ENCODE measurements around the gene SCLT1. TPM values are rescaled to one million over a fixed set of nuclear protein-coding genes. Genes with fewer than 3 reads are reported as not detected.
"Not testable (repeated sequence)": the region's sequence is repeated elsewhere in the genome, so short reads cannot be mapped to it uniquely, and the experiment has no call there.

The SCLT1 gene
- total RNA-seq (2014; rRNA removed; shearing (Covaris generic)) = 13.3 and 15.2 TPM in 2 replicates
- 17.3 and 22.0 TPM in 2 replicates for polyA plus RNA-seq (2015; cell fraction: cytosol; rRNA removed)
- 18.1 and 19.4 TPM in 2 replicates for polyA plus RNA-seq (2015; cell fraction: nucleus; rRNA removed)

DNA sequence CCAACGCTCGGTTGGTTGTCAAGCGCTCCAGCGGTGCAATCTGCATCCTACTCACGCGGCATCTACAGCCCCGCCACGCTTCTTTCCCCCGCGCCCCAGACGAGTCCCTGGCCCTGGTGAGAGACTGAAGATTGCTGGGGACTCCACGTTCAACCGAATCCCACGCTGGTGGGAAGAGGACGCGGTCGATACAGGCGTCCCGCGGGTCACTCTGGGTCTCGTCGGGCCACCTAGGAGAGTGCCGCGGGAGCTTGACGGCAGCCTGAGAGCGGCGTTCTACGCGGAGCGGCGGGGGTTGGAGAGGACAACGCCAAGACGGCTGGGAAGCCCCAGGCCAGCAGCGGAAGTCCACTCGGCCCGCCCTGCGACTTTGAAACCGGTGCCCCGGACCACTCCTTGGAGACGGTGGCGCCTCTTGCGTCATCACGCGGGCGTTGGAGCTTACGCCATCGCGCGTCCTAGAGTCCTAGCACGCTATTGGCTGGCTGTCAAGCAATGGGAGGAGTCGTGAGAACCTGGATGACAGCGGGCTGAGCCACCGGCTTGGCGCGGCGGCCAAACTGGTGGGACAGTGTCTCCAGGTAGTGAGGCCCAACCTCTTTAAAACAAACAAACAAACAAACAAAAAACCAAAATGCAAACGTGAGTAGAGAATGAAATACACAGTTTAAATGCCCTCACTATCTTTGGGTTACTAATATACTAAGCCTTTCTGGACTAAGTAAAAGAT lies at the start of gene SCLT1:
TSS of gene SCLT1 (minus strand) at position 349 of the 730 bp plus-strand sequence. CDS start 436 bp downstream, outside the sequence.
- DNase-seq (ENCODE audit: low read depth) = peak; percentile 97

DNA sequence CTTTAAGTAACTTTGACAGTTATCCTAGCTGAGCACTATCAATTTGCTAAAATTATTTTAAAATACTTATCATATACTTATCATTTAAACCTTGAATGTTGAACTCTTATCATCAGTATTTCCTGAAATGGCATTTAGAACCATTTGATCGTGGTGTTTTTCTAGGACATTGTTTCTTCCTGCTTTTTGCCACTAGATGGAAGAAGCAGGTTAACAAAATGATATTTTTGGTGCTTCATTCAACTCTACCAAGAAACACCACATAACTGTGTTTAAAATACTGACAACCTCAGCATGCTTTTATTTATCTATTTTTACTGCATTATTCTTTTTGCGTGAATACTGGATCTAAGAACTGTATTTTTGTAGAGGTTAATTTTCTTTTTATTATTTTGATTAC lies 47.2 kb upstream of the SCLT1 start:
- no peak for DNase-seq (ENCODE audit: low read depth)

DNA sequence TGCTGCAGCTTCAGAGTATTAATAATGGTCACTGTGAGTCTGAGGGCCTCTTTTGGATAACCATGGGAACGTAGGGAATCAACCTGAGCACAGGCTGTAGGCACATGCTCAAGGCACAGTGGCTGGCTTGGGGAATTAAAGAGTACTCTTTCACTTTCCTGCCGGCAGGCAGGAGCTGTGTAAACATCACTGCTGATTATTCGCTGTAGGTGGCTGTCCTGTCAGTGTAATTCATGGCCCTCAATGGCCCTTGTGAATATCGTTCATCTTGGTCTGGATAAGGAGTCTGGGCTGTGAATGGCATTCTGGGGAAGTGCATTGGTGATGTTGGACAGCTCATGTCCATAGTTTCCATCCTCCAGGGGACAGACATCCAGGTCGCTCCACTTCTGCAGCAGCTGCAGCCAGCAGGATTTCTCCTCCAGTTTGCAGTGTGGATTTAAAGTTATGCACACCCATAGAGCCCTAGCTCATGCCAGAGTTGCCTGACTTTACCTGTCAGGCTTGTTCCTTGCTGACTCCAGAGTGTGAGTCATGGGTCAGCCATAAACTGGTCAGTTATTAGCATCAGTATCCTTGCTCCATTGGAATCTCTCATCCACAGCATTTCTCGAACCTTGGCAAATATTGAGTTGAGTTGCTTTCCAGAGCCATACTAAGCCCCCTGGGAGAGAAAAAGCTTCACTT lies 45.6 kb upstream of the SCLT1 start:
- DNase-seq (ENCODE audit: low read depth) = no peak

DNA sequence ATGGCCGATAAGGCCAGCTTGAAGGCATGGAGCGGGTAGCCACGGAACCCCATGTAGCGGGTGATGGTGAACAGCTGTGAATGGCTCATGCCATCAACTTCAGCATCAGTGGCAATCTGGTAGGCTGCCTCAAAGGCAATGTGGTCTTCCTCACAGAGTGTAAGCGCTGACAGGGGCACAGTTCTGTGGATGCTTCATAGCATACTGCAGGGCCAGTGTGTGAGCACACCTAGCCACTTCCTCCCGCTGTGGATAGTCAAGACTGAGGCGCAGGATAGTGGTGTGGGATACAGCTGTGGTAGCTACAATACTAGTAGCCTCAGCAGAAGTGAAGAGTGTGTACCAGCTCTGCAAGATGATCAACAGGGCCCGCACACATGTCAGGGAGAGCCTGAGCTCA lies 43.1 kb upstream of the SCLT1 start:
- DNase-seq (ENCODE audit: low read depth) = no peak

DNA sequence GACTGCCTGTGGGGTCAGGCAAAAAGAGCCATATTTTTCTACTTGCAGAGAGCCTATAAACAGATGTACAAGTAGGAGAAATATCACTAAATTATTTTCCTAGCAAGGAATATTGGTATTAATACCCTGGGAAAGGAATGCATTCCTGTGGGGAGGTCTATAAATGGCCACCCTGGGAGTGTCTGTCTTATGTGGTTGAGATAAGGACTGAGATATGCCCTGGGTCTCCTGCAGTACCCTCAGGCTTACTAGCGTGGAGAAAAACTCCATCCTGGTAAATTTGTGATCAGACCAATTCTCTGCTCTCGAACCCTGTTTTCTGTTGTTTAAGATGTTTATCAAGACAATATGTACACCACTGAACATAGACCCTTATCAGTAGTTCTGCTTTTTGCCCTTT lies 38.0 kb upstream of the SCLT1 start:
- no peak for DNase-seq (ENCODE audit: low read depth)

DNA sequence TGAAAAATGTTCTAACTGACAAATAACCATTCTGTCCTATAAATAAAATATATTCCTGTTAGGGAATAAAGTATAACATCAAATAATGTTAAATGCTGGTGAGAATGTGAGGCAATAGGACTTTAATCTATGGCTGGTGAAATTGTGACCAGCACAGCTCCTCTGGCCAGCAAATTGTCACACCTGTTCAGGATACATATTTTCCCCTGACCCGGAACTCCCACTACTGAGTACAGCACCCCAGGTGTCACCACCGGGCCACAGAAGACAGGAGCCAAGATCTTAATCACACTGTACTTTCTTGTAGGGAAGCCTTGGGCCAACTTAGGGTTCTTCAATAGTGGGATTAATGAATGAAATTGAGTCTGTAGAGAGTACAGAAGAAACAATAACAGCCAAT lies 35.8 kb upstream of the SCLT1 start:
- no peak for DNase-seq (ENCODE audit: low read depth)

DNA sequence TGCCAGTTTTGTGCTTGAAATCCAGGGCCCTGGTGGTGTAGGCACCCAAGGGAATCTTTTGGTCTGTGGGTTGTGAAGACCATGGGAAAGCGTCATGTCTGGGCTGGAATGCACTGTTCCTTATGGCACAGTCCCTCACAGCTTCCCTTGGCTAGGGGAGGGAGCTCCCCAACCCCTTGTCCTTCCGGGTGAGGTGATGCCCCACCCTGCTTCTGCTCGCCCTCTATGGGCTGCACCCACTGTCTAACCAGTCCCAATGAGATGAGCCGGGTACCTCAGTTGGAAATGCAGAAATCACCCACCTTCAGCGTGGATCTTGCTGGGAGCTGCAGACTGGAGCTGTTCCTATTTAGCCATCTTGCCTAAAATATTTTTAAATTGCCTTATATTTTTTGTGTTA lies 33.3 kb upstream of the SCLT1 start:
- not testable (repeated sequence) for DNase-seq (ENCODE audit: low read depth)

DNA sequence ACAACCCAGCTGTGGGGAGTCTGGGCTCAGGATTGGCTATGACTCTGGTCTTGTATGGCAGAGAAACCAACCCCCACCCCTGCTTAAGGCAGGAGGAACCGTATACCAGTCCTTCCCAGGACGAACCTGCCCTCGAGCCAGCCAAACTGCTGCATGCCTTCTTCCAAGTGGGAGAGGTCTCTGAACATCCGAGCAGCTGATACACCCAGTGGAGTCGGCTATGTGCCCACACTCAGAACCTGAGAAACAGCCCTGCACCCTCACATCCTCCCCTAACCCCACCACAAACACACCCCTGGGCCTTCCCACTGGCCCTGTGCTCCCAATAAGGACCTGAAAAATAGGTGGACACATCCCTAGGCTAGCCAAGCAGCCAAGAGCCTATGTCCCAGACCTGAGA lies 24.4 kb upstream of the SCLT1 start:
- DNase-seq (ENCODE audit: low read depth) = no peak

DNA sequence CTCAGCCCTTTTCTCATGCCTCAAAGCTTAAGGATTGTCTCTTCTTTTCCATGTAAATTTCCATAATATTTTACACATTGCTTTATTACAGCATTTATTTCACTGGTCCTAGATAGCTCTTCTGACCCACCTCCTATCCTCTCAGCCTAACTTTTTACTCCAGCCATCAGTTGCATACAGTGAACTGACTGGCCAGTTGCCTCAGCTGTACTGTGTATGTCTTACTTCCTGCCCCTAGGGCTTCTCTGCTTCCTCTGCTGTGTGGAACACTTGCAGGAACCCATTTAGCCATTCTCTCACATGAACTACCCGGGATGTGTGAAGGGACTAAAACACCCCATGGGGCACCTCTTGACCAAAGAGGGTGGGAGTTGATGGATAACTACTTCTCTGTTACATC lies 20.6 kb upstream of the SCLT1 start:
- no peak for DNase-seq (ENCODE audit: low read depth)

DNA sequence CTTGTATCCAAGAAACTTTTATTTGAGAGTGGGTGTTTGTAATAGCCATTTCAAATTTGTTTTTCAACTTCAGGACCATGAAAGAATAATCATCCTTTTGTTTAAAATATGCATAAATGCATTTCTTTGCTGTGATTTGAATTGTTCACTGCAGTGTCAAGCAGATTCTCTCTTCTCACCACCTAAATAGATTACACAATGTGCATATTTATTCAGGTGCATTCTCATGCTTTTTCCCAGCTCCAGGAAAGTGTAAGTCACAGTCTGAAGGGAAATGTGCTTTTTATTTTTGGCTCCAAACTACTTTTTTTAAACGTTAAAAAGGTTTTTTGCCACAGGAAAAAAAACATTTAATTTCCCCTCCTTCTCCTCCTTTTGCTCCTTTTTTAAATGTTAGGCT lies 20.1 kb upstream of the SCLT1 start:
- no peak for DNase-seq (ENCODE audit: low read depth)

DNA sequence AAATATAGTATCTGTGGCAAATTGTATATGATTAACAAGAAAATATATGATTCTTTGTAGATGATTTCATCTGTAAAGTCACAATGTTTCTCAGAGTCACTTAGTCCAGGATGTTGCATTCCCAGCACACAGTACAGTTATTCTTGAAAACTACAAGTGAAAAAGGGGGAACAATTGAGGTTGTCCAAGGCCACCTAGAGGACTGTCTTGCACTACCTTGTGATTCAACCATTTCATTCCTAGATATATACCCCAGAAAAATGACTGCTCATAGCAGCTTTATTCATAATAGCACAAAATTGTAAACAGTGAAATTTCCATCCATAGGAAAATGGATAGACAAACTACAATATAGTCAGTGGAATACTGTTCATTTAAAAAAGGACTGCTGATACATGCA lies 18.6 kb upstream of the SCLT1 start:
- DNase-seq (ENCODE audit: low read depth) = no peak

DNA sequence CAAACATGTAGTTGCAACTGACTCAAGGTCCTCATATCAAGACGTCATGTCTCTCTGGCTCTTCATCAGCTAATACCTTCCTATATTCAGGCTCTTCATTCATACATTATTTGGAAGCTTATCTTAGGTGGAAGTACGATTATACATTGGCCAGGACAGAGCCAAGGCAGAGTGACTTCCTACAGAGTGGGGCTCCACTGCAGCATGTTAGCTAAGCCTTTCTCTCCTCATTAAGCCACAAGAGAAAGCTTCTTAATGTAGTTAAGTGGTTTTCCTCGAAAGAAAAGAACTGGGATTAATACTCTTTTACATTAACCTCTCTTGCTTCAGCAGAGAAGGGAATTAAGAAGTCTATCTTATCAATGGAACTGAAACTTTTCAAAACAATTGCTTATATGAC lies 17.6 kb upstream of the SCLT1 start:
- no peak for DNase-seq (ENCODE audit: low read depth)

DNA sequence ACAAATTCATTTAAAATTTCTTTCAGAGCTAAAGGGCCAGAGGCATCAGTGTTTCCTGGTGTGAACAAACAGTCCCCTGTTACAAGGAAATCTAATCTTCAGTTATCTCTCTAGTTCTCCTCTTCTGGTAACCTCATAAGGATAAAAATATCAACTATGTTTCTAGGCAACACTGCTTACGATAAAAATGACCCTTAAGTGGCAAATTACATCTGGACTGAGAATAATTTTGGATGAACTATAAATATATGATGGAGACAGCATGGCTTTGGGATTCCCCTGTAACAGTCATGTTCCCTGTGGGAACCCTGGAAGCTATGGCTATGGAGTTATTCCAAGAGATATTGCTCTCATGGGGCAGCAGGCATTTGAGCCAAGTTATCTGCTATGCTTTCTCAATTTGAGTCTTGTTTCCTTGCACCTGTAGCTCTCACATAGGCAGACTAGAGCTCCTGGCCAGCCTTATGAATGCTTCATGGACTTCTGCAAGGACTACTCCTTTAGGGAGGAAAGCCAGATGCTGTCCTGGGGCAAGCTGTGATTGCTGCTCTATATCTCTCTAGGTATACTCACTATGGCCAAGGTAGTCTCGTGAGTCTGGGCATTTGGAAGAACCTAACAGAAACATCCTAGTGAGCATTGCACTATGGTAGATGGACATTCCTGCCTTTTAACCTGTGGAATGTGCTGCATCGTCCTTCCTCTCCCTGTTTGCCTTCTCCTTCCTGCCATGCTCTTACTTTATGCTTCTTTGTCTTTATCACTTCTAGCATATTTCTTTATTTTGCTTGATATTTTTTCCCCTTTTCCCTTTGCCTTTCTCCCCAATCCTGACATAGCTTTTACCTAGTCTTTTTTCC lies 16.9 kb upstream of the SCLT1 start:
- DNase-seq (ENCODE audit: low read depth) = no peak

DNA sequence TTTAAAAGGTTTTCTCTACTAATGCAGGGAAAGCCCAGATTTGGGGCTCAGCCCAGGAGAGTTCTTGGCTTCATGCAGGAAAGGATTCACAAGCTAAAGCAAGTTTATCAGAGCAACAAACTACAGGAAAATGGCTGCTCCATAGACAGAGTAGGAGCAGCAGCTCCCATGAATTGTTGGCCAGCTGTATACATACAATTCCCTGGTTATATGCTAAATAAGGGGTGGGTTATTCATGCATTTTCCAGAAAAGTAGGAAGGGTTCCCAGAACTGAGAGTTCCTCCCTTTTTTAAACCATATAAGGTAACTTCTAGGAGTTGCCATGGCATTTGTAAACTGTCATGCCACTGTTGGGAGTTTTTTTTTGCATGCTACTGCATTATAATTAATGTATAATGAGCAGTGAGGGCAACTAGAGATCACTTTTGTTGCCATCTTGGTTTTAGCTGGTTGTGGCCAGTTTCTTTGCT lies 5.2 kb upstream of the SCLT1 start:
- no peak for DNase-seq (ENCODE audit: low read depth)

DNA sequence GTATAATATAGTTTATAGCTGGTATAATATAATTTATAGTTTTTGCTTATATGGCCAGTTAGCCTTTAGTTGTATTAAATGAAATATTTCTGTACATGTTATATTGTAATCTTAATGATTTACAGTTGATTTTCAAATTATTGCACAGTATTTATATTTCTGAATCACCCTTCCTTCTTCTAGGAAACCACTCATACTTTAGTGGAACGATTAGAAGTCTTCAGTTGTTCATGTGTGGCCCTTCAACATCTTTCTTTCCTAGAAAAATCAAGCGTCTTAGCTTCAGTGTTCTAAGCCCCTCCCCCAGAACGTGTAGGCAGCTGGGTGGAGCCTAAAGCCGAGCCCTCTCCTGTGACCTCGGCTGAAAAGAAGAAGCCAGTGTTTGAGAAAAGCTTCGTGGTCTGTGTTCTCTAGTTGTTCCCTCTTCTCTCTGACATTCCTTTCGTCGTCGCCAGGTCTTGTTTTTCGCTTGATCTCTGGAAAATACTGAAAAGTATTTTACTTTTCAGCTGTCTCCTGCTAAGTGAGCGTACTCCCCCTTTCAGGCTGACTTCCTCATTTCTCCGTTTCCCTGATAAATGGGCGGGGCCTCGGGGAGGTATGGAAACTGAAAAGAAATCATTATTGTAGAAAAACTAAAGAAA lies 2.6 kb upstream of the SCLT1 start, which contains the start of gene C4orf33:
TSS of gene C4orf33 (plus strand) at position 342 of the 644 bp plus-strand sequence. CDS start 6,459 bp downstream, outside the sequence.
- DNase-seq (ENCODE audit: low read depth) = peak; percentile 57

DNA sequence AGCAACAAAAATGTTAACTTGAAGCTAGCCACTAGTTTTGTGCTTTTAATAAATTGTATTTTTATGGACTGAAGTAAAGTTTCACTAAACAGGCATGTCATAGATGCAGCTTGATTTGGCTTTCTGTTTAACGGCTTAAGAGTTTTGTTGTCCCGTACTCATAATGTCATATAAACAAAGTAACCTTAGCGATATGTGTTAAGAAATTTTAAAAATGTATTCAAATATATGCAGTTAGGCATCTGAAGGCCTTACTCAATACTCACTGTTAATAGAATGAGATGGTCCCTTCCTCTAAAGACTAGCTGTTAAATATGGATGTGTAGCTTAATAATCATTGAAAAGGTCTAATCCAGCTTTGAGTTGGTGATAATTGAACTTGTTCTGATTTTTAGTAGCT lies 1.0 kb upstream of the SCLT1 start:
- no peak for DNase-seq (ENCODE audit: low read depth)

DNA sequence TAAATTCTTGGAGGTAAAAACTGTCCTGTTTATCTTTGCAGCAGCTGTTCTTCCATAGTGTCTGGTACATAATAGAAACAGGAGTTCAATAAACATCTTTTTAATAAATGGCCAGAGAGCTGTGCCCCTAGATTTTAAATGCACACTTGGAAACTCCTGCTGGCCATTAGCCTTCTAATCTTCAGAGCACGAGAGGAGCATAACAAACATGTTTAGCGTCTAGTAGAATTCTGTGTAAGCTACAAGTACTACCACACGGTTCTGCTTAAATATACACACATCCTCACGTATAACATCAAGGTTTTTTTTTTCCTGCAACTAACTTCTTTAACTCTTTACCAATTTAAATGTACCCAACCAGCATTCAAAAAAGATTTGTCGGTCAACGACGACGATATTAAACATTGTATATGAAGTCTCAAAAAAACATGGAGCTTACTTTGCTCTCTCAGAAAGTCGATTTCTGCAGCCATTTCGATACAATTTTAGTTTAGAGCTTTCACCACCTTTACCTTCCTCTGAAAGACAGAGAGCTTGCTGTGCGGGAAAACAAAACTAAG lies 628 bp downstream of the SCLT1 start:
- DNase-seq (ENCODE audit: low read depth) = peak; percentile 15

DNA sequence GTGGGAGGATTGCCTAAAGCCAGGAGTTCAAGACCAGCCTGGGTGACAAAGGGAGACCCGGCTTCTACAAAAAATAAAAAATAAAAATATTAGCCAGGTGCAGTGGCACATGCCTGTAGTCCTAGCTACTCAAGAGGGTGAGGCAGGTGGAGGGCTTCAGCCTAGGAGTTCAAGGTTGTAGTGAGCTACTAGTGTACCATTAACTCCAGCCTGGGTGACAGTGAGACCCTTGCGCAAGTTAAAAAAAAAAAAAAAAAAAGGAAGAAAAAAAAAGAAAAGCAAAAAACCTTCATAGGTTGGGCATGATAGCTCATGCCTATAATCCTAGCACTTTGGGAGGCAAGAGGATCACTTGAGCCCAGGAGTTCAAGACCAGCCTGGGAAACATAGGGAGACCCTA lies 5.8 kb downstream of the SCLT1 start:
- no peak for DNase-seq (ENCODE audit: low read depth)

DNA sequence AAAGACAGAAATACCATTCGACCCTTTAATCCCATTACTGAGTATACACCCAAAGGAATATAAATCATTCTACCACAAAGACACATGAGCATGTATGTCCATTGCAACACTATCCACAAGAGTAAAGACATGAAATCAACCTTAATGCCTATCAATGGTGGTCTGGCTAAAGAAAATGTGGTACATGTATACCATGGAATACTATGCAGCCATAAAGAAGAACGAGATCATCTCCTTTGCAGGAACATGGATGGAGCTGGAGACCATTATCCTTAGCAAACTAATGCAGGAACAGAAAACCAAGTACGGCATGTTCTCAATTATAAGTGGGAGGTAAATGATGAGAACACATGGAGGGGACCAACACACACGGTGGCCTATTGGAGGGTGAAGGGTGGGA lies 7.9 kb downstream of the SCLT1 start:
- no peak for DNase-seq (ENCODE audit: low read depth)

DNA sequence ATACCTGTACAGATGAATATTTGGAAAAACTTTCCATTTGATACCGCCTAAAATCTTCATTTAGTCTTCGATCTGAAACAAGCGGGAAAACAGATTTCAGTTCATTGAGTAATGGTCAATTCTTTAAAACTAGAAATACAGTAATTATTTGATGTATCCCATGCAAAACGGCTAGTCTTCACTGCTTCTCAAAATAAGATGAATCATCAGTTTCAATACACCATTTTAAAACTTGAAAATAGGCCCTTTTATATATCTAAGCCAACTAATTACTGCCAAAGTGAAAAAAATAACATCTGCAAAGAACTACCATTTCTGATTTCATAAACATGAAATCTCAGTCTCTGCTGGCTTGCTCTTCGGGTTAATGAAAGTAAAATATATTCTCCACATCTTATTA lies 11.0 kb downstream of the SCLT1 start:
- DNase-seq (ENCODE audit: low read depth) = no peak

DNA sequence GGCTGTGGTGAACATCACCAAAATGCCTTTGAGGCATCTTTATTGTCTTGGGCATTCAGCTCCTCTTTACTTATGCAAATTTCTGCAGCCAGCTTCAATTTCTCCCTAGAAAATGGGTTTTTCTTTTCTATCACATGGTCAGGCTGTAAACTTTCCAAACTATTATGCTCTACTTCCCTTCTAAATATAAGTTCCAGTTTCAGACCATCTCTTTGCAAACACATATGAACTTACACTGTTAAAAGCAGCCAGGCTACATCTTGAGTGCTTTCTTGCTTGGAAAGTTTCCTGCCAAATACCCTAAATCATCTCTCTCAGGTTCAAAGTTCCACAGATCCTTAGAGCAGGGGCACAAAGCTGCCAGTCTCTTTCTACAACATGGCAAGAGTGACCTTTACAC lies 13.2 kb downstream of the SCLT1 start:
- no peak for DNase-seq (ENCODE audit: low read depth)
